BJ (cell line): ENCODE measurements around the gene RAI1. TPM values are rescaled to one million over a fixed set of nuclear protein-coding genes. Genes with fewer than 3 reads are reported as not detected.

ENCODE experiments used
- CTCF ChIA-PET: fragments of 350-600 bp; formaldehyde crosslinking; extraction: SDS; loops from one replicate; lab custom pipeline; 2021; ENCODE audit warnings: antibody characterized with exemption, inconsistent platforms; lab: Yijun Ruan, JAX
- POLR2A ChIA-PET: fragments of 300-600 bp; sonication (Branson Sonifier 250); formaldehyde crosslinking; extraction: SDS; loops from one replicate; lab custom pipeline; 2021; ENCODE audit warnings: antibody characterized with exemption; lab: Charles Lee
- DNase-seq: peaks from one replicate; pipeline ENCODE4 v3.0.0-alpha.2; 2011; ENCODE audit warnings: low read depth
- H3K27me3 ChIP-seq: 2 replicates; pipeline ENCODE4 v1.6.0; 2011; ENCODE audit warnings: low read length; ENCODE audit not compliant: control insufficient read depth, insufficient read depth
- H3K36me3 ChIP-seq: 2 replicates; pipeline ENCODE4 v1.5.1; 2011; ENCODE audit warnings: low read length; ENCODE audit not compliant: control insufficient read depth, insufficient read depth
- H3K4me3 ChIP-seq: 2 replicates; pipeline ENCODE4 v1.5.1; 2011; ENCODE audit warnings: low read depth, mild to moderate bottlenecking, control low read depth, low read length
- polyA plus RNA-seq: library from polyadenylated mRNA; depleted of rRNA; stranded (reverse); fragments of >200 nt; gene quantifications from 2 replicates; pipeline ENCODE4 v1.2.3, GENCODE V29; 2011
- TF ChIP-seq, protein P1 (sequence below): IDR thresholded peaks from 2 replicates; pipeline ENCODE4 v1.5.1; 2011; ENCODE audit warnings: low read depth, mild to moderate bottlenecking, control low read depth, inconsistent platforms, low read length, moderate library complexity; ENCODE audit not compliant: insufficient read depth

Gene RAI1
- polyA plus RNA-seq, 1 experiment, result 2.4 TPM

DNA sequence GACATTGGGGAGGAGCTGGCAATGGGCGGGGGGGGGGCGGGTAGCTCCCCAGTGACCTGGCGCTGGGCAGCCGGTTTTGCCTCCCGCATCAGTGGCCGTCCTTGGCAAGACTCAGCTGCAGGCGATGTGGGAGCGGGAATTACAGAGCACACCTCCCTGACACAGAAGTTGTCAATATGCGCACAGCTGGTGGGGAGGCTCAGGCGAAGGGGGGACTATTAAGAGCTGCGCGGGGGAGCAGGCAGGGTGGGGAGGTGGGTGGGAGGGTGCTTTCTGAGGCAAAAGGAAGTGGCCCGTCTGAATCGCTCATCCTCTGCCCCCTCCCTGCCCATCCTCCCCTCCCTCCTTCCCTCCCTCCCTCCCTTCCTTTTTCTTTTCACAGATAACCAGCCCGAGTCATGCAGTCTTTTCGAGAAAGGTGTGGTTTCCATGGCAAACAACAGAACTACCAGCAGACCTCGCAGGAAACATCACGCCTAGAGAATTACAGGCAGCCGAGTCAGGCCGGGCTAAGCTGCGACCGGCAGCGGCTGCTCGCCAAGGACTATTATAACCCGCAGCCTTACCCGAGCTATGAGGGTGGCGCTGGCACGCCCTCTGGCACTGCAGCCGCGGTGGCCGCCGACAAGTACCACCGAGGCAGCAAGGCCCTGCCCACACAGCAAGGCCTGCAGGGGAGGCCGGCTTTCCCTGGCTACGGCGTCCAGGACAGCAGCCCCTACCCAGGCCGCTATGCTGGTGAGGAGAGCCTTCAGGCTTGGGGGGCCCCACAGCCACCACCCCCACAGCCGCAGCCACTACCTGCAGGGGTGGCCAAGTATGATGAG, 111.5 kb downstream of the RAI1 start:
- Histone ChIP-seq H3K27me3 (no peaks in the 10 kb centered on the region), H3K36me3 (peaks cover 37% of the 10 kb centered on the region), H3K4me3 (no peak overlapping the region)
- peak; percentile 17 for DNase-seq
- CTCF ChIA-PET, result no interaction called here
- POLR2A ChIA-PET, result no interaction called here
- TF ChIP-seq, protein P1, sequence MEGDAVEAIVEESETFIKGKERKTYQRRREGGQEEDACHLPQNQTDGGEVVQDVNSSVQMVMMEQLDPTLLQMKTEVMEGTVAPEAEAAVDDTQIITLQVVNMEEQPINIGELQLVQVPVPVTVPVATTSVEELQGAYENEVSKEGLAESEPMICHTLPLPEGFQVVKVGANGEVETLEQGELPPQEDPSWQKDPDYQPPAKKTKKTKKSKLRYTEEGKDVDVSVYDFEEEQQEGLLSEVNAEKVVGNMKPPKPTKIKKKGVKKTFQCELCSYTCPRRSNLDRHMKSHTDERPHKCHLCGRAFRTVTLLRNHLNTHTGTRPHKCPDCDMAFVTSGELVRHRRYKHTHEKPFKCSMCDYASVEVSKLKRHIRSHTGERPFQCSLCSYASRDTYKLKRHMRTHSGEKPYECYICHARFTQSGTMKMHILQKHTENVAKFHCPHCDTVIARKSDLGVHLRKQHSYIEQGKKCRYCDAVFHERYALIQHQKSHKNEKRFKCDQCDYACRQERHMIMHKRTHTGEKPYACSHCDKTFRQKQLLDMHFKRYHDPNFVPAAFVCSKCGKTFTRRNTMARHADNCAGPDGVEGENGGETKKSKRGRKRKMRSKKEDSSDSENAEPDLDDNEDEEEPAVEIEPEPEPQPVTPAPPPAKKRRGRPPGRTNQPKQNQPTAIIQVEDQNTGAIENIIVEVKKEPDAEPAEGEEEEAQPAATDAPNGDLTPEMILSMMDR, result no peak

- POLR2A ChIA-PET, result no interaction called here
- CTCF ChIA-PET, result interaction anchor here (1.5 kb wide), 1 partner anchor 9 kb away, joined by 5 read pairs; no protein-coding TSS in a partner anchor
Observed at GRCh38 chr17:17793378-17794214, 112.3 kb downstream of the RAI1 start.

DNA sequence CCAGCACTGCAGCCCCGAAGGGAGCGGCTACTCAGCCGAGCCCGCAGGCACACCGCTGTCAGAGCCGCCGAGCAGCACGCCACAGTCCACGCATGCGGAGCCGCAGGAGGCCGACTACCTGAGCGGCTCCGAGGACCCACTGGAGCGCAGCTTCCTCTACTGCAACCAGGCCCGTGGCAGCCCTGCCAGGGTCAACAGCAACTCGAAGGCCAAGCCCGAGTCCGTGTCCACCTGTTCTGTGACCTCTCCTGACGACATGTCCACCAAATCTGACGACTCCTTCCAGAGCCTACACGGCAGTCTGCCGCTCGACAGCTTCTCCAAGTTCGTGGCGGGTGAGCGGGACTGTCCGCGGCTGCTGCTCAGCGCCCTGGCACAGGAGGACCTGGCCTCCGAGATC, 113.1 kb downstream of the RAI1 start:
- ChIA-PET POLR2A (no interaction called here), CTCF (interaction anchor here (1.5 kb wide), 1 partner anchor 10 kb away, joined by 5 read pairs; no protein-coding TSS in a partner anchor)
- DNase-seq, result no peak
- Histone ChIP-seq H3K36me3 (peaks cover 47% of the 10 kb centered on the region), H3K4me3 (no peak overlapping the region), H3K27me3 (no peaks in the 10 kb centered on the region)
- TF ChIP-seq, protein P1, result no peak

More at GRCh38 chr17:17793378-17794214, 112.3 kb downstream of the RAI1 start:
- Histone ChIP-seq H3K36me3 (peaks cover 41% of the 10 kb centered on the region), H3K4me3 (no peak overlapping the region), H3K27me3 (no peaks in the 10 kb centered on the region)
- DNase-seq, result no peak
- TF ChIP-seq, protein P1, result no peak

DNA sequence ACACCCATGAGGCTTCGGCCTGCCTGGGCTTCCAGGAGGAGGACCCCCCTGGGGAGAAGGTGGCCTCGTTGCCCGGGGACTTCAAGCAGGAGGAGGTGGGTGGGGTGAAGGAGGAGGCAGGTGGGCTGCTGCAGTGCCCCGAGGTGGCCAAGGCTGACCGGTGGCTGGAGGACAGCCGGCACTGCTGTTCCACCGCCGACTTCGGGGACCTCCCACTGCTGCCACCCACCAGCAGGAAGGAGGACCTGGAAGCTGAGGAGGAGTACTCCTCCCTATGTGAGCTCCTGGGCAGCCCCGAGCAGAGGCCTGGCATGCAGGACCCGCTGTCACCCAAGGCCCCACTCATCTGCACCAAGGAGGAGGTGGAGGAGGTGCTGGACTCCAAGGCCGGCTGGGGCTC, 114.0 kb downstream of the RAI1 start:
- POLR2A ChIA-PET, result no interaction called here
- Histone ChIP-seq H3K36me3 (peaks cover 48% of the 10 kb centered on the region), H3K27me3 (no peaks in the 10 kb centered on the region), H3K4me3 (no peak overlapping the region)
- CTCF ChIA-PET, result interaction anchor here (0.6 to 1.5 kb wide), 2 partner anchors 11 to 32 kb away, joined by 3 to 5 read pairs; no protein-coding TSS in a partner anchor
- no peak for DNase-seq
- TF ChIP-seq, protein P1, result no peak
